Measurements from ENCODE around the gene ABHD2.

- TF ChIP-seq POLR2A (IDR thresholded peaks at IDR 0.05), result no peak
- TF ChIP-seq, protein P1, sequence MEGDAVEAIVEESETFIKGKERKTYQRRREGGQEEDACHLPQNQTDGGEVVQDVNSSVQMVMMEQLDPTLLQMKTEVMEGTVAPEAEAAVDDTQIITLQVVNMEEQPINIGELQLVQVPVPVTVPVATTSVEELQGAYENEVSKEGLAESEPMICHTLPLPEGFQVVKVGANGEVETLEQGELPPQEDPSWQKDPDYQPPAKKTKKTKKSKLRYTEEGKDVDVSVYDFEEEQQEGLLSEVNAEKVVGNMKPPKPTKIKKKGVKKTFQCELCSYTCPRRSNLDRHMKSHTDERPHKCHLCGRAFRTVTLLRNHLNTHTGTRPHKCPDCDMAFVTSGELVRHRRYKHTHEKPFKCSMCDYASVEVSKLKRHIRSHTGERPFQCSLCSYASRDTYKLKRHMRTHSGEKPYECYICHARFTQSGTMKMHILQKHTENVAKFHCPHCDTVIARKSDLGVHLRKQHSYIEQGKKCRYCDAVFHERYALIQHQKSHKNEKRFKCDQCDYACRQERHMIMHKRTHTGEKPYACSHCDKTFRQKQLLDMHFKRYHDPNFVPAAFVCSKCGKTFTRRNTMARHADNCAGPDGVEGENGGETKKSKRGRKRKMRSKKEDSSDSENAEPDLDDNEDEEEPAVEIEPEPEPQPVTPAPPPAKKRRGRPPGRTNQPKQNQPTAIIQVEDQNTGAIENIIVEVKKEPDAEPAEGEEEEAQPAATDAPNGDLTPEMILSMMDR (IDR thresholded peaks at IDR 0.05), result no peak
- no peak for TF ChIP-seq EP300 (IDR thresholded peaks at IDR 0.05)
Observed at GRCh38 chr15:89087161-89087829, 961 bp upstream of the ABHD2 start.

All from upper lobe of left lung (tissue), 4 donors.